HG02970 (cell line): Measurements from ENCODE around the gene ARPC1B.
"Not testable (repeated sequence)": the region's sequence is repeated elsewhere in the genome, so short reads cannot be mapped to it uniquely, and the experiment has no call there.

Experiments
- ATAC-seq: cut with Tn5 transposase; IDR thresholded peaks from one replicate; pipeline ENCODE4 v1.9.1; 2021; ENCODE audit warnings: mild to moderate bottlenecking, moderate library complexity, moderate number of reproducible peaks; ENCODE audit not compliant: unreplicated experiment, low FRiP score

The ARPC1B gene

GRCh38 chr7:99366646-99367045 lies 7.9 kb upstream of the ARPC1B start:
- no peak for ATAC-seq

GRCh38 chr7:99368750-99369389 lies 5.7 kb upstream of the ARPC1B start:
- no peak for ATAC-seq

- no peak for ATAC-seq
Measured at GRCh38 chr7:99369767-99370391, 4.7 kb upstream of the ARPC1B start.

- no peak for ATAC-seq
Measured at GRCh38 chr7:99371376-99371920, 3.1 kb upstream of the ARPC1B start.

GRCh38 chr7:99372275-99373090 lies 2.0 kb upstream of the ARPC1B start:
- ATAC-seq, result no peak

GRCh38 chr7:99373091-99374066 lies 1.2 kb upstream of the ARPC1B start:
- ATAC-seq, result no peak

GRCh38 chr7:99375070-99375807 lies 709 bp downstream of the ARPC1B start:
- ATAC-seq, result no peak

GRCh38 chr7:99379043-99379577 lies 4.6 kb downstream of the ARPC1B start:
- ATAC-seq, result no peak

- ATAC-seq, result not testable (repeated sequence)
Measured at GRCh38 chr7:99379693-99380031, 5.1 kb downstream of the ARPC1B start.

GRCh38 chr7:99380032-99380822 lies 5.7 kb downstream of the ARPC1B start:
- peak; percentile 33 for ATAC-seq

- ATAC-seq, result peak; percentile 67
Measured at GRCh38 chr7:99380823-99381663, 6.5 kb downstream of the ARPC1B start.

GRCh38 chr7:99381664-99382075 lies 7.1 kb downstream of the ARPC1B start:
- no peak for ATAC-seq

- no peak for ATAC-seq
Measured at GRCh38 chr7:99383203-99383602, 8.7 kb downstream of the ARPC1B start.

GRCh38 chr7:99383791-99384370 lies 9.4 kb downstream of the ARPC1B start:
- no peak for ATAC-seq

GRCh38 chr7:99384523-99384922 lies 10.0 kb downstream of the ARPC1B start:
- no peak for ATAC-seq

GRCh38 chr7:99385564-99385963 lies 11.0 kb downstream of the ARPC1B start:
- ATAC-seq, result no peak

- no peak for ATAC-seq
Measured at GRCh38 chr7:99386584-99387238, 12.2 kb downstream of the ARPC1B start.
